Measurements from ENCODE around the gene GNAT2.

Gene GNAT2

DNA sequence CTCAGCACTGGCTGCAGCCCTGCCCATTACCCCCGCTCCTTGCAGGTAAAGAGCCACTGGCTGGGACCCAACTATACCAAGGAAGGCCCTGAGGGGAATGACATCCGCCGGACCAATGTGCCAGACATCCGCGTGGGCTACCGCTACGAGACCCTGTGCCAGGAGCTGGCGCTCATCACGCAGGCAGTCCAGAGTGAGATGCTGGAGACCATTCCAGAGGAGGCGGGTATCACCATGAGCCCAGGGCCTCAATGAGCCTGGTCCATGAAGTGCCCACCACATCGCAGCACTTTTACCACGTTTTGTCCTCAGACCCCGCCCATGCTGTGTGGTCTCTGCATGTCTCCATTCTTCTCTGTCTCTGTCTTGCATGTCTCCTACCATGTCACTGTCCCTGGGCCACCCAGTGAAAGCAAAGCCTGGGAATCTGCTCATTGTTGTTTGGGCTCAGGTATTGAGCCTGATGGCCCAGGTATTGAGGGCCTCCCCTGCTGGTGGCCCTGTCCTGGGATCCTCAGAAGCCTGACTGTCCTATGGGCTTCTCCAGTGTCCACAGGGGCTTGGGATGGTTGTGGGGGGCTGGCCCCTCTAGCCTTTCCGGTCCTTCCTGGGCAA, 11.6 kb upstream of the GNAT2 start (continued):
- TF ChIP-seq, protein P1, sequence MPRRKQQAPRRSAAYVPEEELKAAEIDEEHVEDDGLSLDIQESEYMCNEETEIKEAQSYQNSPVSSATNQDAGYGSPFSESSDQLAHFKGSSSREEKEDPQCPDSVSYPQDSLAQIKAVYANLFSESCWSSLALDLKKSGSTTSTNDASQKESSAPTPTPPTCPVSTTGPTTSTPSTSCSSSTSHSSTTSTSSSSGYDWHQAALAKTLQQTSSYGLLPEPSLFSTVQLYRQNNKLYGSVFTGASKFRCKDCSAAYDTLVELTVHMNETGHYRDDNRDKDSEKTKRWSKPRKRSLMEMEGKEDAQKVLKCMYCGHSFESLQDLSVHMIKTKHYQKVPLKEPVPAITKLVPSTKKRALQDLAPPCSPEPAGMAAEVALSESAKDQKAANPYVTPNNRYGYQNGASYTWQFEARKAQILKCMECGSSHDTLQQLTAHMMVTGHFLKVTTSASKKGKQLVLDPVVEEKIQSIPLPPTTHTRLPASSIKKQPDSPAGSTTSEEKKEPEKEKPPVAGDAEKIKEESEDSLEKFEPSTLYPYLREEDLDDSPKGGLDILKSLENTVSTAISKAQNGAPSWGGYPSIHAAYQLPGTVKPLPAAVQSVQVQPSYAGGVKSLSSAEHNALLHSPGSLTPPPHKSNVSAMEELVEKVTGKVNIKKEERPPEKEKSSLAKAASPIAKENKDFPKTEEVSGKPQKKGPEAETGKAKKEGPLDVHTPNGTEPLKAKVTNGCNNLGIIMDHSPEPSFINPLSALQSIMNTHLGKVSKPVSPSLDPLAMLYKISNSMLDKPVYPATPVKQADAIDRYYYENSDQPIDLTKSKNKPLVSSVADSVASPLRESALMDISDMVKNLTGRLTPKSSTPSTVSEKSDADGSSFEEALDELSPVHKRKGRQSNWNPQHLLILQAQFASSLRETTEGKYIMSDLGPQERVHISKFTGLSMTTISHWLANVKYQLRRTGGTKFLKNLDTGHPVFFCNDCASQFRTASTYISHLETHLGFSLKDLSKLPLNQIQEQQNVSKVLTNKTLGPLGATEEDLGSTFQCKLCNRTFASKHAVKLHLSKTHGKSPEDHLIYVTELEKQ (tag by site-specific recombination; IDR thresholded peaks at IDR 0.05; ENCODE audit: borderline replicate concordance) = no peak
- TF ChIP-seq ZNF404 (tag by site-specific recombination; IDR thresholded peaks at IDR 0.05) (no peak), ZFP3 (tag by site-specific recombination; IDR thresholded peaks at IDR 0.05; ENCODE audit: low read depth) (no peak), ZNF157 (tag by site-specific recombination; IDR thresholded peaks at IDR 0.05) (no peak), GLI2 (tag by site-specific recombination; IDR thresholded peaks at IDR 0.05; ENCODE audit: borderline replicate concordance, low read depth) (no peak), ZNF777 (tag by site-specific recombination; IDR thresholded peaks at IDR 0.05; ENCODE audit: borderline replicate concordance) (no peak), ZNF394 (tag by site-specific recombination; IDR thresholded peaks at IDR 0.05; ENCODE audit: borderline replicate concordance) (no peak), ZNF146 (tag by site-specific recombination; IDR thresholded peaks at IDR 0.05) (no peak)
- TF ChIP-seq, protein P2, sequence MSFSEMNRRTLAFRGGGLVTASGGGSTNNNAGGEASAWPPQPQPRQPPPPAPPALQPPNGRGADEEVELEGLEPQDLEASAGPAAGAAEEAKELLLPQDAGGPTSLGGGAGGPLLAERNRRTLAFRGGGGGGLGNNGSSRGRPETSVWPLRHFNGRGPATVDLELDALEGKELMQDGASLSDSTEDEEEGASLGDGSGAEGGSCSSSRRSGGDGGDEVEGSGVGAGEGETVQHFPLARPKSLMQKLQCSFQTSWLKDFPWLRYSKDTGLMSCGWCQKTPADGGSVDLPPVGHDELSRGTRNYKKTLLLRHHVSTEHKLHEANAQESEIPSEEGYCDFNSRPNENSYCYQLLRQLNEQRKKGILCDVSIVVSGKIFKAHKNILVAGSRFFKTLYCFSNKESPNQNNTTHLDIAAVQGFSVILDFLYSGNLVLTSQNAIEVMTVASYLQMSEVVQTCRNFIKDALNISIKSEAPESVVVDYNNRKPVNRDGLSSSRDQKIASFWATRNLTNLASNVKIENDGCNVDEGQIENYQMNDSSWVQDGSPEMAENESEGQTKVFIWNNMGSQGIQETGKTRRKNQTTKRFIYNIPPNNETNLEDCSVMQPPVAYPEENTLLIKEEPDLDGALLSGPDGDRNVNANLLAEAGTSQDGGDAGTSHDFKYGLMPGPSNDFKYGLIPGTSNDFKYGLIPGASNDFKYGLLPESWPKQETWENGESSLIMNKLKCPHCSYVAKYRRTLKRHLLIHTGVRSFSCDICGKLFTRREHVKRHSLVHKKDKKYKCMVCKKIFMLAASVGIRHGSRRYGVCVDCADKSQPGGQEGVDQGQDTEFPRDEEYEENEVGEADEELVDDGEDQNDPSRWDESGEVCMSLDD (tag by site-specific recombination; IDR thresholded peaks at IDR 0.05) = no peak
- TF ChIP-seq, protein P3, sequence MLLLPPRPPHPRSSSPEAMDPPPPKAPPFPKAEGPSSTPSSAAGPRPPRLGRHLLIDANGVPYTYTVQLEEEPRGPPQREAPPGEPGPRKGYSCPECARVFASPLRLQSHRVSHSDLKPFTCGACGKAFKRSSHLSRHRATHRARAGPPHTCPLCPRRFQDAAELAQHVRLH (tag by site-specific recombination; IDR thresholded peaks at IDR 0.05) = no peak
- TF ChIP-seq, protein P4, sequence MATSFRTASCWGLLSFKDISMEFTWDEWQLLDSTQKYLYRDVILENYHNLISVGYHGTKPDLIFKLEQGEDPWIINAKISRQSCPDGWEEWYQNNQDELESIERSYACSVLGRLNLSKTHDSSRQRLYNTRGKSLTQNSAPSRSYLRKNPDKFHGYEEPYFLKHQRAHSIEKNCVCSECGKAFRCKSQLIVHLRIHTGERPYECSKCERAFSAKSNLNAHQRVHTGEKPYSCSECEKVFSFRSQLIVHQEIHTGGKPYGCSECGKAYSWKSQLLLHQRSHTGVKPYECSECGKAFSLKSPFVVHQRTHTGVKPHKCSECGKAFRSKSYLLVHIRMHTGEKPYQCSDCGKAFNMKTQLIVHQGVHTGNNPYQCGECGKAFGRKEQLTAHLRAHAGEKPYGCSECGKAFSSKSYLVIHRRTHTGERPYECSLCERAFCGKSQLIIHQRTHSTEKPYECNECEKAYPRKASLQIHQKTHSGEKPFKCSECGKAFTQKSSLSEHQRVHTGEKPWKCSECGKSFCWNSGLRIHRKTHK (tag by site-specific recombination; IDR thresholded peaks at IDR 0.05) = no peak

DNA sequence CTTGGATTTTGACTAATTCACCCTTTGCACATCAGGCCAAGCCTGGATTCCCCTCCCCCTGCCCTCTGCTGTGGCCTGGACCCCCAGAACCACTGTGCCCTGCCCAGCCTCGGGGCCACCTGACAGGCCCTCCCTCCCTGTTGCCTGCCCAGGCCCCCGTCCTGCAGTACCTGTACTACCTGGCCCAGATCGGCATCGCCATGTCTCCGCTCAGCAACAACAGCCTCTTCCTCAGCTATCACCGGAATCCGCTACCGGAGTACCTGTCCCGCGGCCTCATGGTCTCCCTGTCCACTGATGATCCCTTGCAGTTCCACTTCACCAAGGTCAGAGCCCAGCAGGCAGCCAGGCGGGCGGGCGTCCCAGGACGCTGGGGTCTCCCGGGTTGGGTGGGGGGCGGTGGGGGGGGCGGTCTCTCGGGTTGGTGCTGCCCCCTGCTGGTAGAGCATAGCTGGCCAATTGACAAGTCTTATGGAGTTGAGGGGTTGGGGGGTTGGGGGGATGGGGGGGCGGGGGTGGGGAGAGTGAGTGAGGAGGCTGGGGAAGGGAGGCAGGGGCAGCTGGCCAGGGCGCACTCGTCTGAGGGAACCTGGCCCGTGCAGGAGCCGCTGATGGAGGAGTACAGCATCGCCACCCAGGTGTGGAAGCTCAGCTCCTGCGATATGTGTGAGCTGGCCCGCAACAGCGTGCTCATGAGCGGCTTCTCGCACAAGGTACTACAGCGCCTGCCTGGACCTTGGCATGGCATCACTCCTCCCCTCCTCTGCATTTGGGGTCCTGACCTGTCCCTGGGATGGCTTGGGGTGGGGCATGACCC, 10.9 kb upstream of the GNAT2 start:
- peaks cover 4 to 67% of the 10 kb centered on the region in 2 experiments; a peak in 2 of 3 replicates for H3K36me3 ChIP-seq (ENCODE audit: control insufficient read depth in 2 of 2, insufficient read depth in 1 of 2, low read length in 2 of 2)
- ChIA-PET POLR2A (interaction anchor here (0.5 to 4.2 kb wide), 3 partner anchors 82 to 694 kb away, joined by 5 to 25 read pairs (median 7); partner anchors contain the start of gene GNAI3), CTCF (interaction anchor here (0.5 to 5.8 kb wide), 17 partner anchors 10 to 404 kb away, joined by 3 to 63 read pairs (median 4); partner anchors contain the start of genes GNAI3 and STRIP1)
- TF ChIP-seq, protein P5, sequence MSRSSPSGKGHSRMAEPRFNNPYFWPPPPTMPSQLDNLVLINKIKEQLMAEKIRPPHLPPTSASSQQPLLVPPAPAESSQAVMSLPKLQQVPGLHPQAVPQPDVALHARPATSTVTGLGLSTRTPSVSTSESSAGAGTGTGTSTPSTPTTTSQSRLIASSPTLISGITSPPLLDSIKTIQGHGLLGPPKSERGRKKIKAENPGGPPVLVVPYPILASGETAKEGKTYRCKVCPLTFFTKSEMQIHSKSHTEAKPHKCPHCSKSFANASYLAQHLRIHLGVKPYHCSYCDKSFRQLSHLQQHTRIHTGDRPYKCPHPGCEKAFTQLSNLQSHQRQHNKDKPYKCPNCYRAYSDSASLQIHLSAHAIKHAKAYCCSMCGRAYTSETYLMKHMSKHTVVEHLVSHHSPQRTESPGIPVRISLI (tag by site-specific recombination; IDR thresholded peaks at IDR 0.05) = no peak
- TF ChIP-seq ZNF510 (tag by site-specific recombination; IDR thresholded peaks at IDR 0.05; ENCODE audit: insufficient replicate concordance) (no peak), ZBTB17 (tag by site-specific recombination; IDR thresholded peaks at IDR 0.05) (no peak), ZEB2 (tag by site-specific recombination; IDR thresholded peaks at IDR 0.05) (no peak), ZNF169 (tag by site-specific recombination; IDR thresholded peaks at IDR 0.05) (no peak), GLI4 (tag by site-specific recombination; IDR thresholded peaks at IDR 0.05) (no peak), SP2 (tag by site-specific recombination; IDR thresholded peaks at IDR 0.05) (no peak)
- TF ChIP-seq, protein P6, sequence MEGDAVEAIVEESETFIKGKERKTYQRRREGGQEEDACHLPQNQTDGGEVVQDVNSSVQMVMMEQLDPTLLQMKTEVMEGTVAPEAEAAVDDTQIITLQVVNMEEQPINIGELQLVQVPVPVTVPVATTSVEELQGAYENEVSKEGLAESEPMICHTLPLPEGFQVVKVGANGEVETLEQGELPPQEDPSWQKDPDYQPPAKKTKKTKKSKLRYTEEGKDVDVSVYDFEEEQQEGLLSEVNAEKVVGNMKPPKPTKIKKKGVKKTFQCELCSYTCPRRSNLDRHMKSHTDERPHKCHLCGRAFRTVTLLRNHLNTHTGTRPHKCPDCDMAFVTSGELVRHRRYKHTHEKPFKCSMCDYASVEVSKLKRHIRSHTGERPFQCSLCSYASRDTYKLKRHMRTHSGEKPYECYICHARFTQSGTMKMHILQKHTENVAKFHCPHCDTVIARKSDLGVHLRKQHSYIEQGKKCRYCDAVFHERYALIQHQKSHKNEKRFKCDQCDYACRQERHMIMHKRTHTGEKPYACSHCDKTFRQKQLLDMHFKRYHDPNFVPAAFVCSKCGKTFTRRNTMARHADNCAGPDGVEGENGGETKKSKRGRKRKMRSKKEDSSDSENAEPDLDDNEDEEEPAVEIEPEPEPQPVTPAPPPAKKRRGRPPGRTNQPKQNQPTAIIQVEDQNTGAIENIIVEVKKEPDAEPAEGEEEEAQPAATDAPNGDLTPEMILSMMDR (tag by site-specific recombination; IDR thresholded peaks at IDR 0.05) = no peak
- TF ChIP-seq, protein P7, sequence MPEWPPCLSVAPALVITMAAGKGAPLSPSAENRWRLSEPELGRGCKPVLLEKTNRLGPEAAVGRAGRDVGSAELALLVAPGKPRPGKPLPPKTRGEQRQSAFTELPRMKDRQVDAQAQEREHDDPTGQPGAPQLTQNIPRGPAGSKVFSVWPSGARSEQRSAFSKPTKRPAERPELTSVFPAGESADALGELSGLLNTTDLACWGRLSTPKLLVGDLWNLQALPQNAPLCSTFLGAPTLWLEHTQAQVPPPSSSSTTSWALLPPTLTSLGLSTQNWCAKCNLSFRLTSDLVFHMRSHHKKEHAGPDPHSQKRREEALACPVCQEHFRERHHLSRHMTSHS (tag by site-specific recombination; IDR thresholded peaks at IDR 0.05) = no peak

More for the DNA sequence above, 10.9 kb upstream of the GNAT2 start:
- no peaks in the 10 kb centered on the region for H3K4me1 ChIP-seq (ENCODE audit: control insufficient read depth, insufficient read depth, low read length)
- H3K4me3 ChIP-seq (ENCODE audit: low read depth, low read length) = no peak overlapping the region
- no peaks in the 10 kb centered on the region for H3K9me3 ChIP-seq (ENCODE audit: control insufficient read depth, insufficient read depth, low read depth, low read length)
- no peak overlapping the region for H3K27ac ChIP-seq (ENCODE audit: extremely low read depth, low read depth, low read length)
